Neutrophil (primary cell): ENCODE data around the gene RPRD1B.

ENCODE experiments used
- H3K27ac ChIP-seq: fragments of 200-600 bp; sonication (generic); 2 replicates; pipeline ENCODE4 v1.5.1; 2016; ENCODE audit warnings: mild to moderate bottlenecking, moderate library complexity
- H3K27me3 ChIP-seq: fragments of 200-600 bp; sonication (generic); 2 replicates; pipeline ENCODE4 v1.6.0; 2016; ENCODE audit warnings: mild to moderate bottlenecking
- H3K36me3 ChIP-seq: fragments of 200-600 bp; sonication (generic); 2 replicates; pipeline ENCODE4 v1.5.1; 2017
- H3K4me1 ChIP-seq, 2 experiments: fragments of 200-600 bp in 1 of 2; sonication (generic) in 1 of 2; 1 replicate in 1 of 2; 2 replicates in 1 of 2; pipeline versions ENCODE4 v1.5.1 to v1.6.1; 2013 to 2016; ENCODE audit warnings: low read depth in 1 of 2, low read length in 1 of 2, mild to moderate bottlenecking in 1 of 2, moderate library complexity in 1 of 2; ENCODE audit not compliant: control insufficient read depth in 1 of 2, insufficient read depth in 1 of 2
- H3K4me3 ChIP-seq, 2 experiments: fragments of 200-600 bp in 1 of 2; sonication (generic) in 1 of 2; 1 replicate in 1 of 2; 2 replicates in 1 of 2; pipeline ENCODE4 v1.5.1; 2013 to 2016; ENCODE audit warnings: low read depth in 1 of 2, low read length in 1 of 2, mild to moderate bottlenecking in 1 of 2, moderate library complexity in 1 of 2
- H3K9me3 ChIP-seq: fragments of 200-600 bp; sonication (generic); 2 replicates; pipeline ENCODE4 v1.5.1; 2016
- TF ChIP-seq, protein P1 (sequence below): fragments of 200-600 bp; sonication (generic); IDR thresholded peaks from 2 replicates; pipeline ENCODE4 v1.5.1; 2016; ENCODE audit warnings: antibody characterized with exemption

Gene RPRD1B

DNA sequence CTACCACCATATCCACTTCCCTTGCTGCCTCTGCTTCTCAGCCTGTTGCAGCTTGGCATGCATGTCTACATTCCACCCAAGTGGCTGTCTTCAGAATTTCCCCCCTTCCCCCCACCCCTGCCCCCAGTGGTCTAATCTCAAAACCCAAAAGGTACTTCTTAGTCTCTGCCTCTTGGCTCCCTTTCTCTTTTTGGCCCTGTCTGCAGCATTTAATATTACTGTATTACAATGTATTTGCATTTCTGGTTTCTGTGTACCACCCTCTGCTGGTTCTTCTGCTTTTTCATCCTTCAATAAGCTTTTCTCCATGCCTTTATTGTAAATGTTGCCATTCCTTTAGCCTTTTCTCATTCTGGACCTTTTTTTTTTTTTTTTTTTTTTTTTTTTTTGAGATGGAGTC lies 43.0 kb downstream of the RPRD1B start:
- no peaks in the 10 kb centered on the region for H3K9me3 ChIP-seq
- peaks cover 39% of the 10 kb centered on the region for H3K36me3 ChIP-seq
- no peaks in the 10 kb centered on the region for H3K27me3 ChIP-seq
- H3K4me1 ChIP-seq = no peaks in the 10 kb centered on the region
- TF ChIP-seq, protein P1, sequence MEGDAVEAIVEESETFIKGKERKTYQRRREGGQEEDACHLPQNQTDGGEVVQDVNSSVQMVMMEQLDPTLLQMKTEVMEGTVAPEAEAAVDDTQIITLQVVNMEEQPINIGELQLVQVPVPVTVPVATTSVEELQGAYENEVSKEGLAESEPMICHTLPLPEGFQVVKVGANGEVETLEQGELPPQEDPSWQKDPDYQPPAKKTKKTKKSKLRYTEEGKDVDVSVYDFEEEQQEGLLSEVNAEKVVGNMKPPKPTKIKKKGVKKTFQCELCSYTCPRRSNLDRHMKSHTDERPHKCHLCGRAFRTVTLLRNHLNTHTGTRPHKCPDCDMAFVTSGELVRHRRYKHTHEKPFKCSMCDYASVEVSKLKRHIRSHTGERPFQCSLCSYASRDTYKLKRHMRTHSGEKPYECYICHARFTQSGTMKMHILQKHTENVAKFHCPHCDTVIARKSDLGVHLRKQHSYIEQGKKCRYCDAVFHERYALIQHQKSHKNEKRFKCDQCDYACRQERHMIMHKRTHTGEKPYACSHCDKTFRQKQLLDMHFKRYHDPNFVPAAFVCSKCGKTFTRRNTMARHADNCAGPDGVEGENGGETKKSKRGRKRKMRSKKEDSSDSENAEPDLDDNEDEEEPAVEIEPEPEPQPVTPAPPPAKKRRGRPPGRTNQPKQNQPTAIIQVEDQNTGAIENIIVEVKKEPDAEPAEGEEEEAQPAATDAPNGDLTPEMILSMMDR = no peak
- H3K27ac ChIP-seq = no peak overlapping the region
- H3K4me3 ChIP-seq = no peak overlapping the region

DNA sequence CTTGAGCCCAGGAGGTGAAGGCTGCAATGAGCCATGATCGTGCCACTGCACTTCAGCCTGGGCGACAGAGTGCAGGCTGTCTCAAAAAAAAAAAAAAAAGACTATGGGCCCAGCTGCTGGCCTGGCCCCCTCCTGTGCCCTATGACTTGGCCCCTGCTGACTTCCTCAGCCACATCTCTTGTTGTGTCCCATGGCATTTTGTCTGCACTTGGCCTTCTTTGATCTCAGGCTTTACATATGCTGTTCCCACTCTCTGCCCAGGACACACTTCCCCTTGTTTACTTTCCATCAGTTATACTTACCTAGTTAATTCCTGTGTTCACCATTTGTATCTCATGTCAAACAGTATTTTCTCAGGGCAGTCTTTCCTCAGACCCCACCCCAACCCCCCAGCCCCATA lies 44.5 kb downstream of the RPRD1B start:
- H3K27me3 ChIP-seq = no peaks in the 10 kb centered on the region
- no peak overlapping the region for H3K27ac ChIP-seq
- H3K36me3 ChIP-seq = peaks cover 35% of the 10 kb centered on the region
- no peaks in the 10 kb centered on the region for H3K4me1 ChIP-seq
- TF ChIP-seq, protein P1 = no peak
- H3K9me3 ChIP-seq = no peaks in the 10 kb centered on the region
- H3K4me3 ChIP-seq = no peak overlapping the region

DNA sequence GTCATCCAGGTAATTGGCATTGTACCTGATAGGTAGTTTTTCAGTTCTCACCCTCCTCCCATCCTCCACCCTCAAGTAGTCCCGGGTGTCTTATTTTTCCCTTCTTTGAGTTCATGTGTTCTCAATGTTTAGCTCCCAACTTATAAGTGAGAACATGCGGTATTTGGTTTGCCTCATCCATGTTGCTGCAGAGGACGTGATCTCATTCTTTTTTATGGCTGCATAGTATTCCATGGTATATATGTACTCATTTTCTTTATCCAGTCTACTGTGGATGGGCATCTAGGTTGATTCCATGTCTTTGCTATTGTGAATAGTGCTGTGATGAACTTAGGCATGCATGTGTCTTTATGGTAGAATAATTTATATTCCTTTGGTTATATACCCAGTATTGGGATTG lies 45.8 kb downstream of the RPRD1B start:
- H3K36me3 ChIP-seq = peaks cover 41% of the 10 kb centered on the region
- no peak overlapping the region for H3K4me3 ChIP-seq
- no peaks in the 10 kb centered on the region for H3K9me3 ChIP-seq
- no peak overlapping the region for H3K27ac ChIP-seq
- no peaks in the 10 kb centered on the region for H3K27me3 ChIP-seq
- H3K4me1 ChIP-seq = no peaks in the 10 kb centered on the region
- TF ChIP-seq, protein P1 = no peak

DNA sequence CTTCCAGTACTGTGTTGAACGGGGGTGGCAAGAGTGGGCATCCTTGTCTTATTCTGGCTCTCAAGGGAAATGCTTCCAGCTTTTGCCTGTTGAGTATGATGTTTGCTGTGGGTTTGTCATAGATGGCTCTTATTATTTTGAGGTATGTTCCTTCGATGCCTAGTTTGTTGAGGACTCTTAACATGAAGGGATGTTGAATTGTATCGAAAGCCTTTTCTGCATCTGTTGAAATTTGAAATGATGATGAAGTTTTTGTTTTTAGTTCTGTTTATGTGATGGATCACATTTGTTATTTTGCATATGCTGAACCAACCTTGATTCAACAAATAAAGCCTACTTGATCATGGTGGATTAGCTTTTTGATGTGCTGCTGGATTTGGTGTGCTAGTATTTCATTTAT lies 48.0 kb downstream of the RPRD1B start:
- H3K9me3 ChIP-seq = no peaks in the 10 kb centered on the region
- H3K27ac ChIP-seq = no peak overlapping the region

DNA sequence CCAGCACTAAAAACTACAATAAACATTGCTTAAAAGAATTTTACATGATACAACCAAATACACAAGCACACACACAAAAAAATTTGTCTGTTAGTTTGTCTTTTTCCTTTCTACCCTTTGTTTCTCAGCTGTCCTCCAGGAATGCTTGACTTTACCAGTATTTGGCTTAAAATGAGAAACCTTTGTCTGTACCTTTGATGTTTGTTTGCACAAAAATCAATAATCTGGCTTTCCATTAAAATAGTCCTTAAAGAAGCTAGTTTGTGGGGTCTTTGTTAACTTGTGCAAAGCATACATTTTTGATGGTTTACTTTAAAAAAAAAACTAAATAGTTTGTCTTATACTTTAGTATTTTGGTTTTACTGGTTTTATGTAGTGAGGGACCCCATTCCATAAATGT lies 49.3 kb downstream of the RPRD1B start:
- H3K36me3 ChIP-seq = peaks cover 57% of the 10 kb centered on the region
- H3K9me3 ChIP-seq = no peaks in the 10 kb centered on the region
- H3K4me3 ChIP-seq = no peak overlapping the region
- no peaks in the 10 kb centered on the region for H3K27me3 ChIP-seq
- TF ChIP-seq, protein P1 = no peak
- H3K27ac ChIP-seq = no peak overlapping the region
- no peaks in the 10 kb centered on the region for H3K4me1 ChIP-seq

More for the DNA sequence above, 48.0 kb downstream of the RPRD1B start:
- H3K4me3 ChIP-seq = no peak overlapping the region
- H3K4me1 ChIP-seq = no peaks in the 10 kb centered on the region
- TF ChIP-seq, protein P1 = no peak
- H3K36me3 ChIP-seq = peaks cover 53% of the 10 kb centered on the region
- H3K27me3 ChIP-seq = no peaks in the 10 kb centered on the region
